ENCODE measurements around the gene KDM4C.

Gene KDM4C

GRCh38 chr9:6968271-6968670 is 210.5 kb downstream of the KDM4C start:
- Histone ChIP-seq H3K27me3 (ENCODE audit: insufficient read depth, low read length) (no peaks in the 10 kb centered on the region), H3K27ac (ENCODE audit: low read depth, low read length, poor library complexity, severe bottlenecking) (no peak overlapping the region), H3K9me2 (ENCODE audit: low read depth, low read length) (no peaks in the 10 kb centered on the region), H3K36me3 (ENCODE audit: insufficient read depth, low read length) (no peaks in the 10 kb centered on the region), H2AFZ (ENCODE audit: low read length) (no peak overlapping the region), H3K9me3 (ENCODE audit: low read length) (no peaks in the 10 kb centered on the region), H4K20me1 (ENCODE audit: insufficient read depth, low read length) (no peaks in the 10 kb centered on the region), H3F3A (ENCODE audit: insufficient read depth, low read length) (no peaks in the 10 kb centered on the region), H3K9ac (ENCODE audit: low read length) (no peak overlapping the region), H3K4me3 (ENCODE audit: low read depth, low read length, poor library complexity, severe bottlenecking) (no peak overlapping the region), H3K4me1 (ENCODE audit: insufficient read depth, low read length, severe bottlenecking) (no peaks in the 10 kb centered on the region), H3K4me2 (ENCODE audit: low read length) (no peak overlapping the region), H3K79me2 (ENCODE audit: insufficient read depth, low read length) (0 out of 2 replicates have a peak, but pooled peaks cover 4% of the 10 kb centered on the region)
- TF ChIP-seq CTCF (IDR thresholded peaks at IDR 0.05; ENCODE audit: low read length) = no peak
- TF ChIP-seq EZH2 (IDR thresholded peaks at IDR 0.05; ENCODE audit: borderline replicate concordance, low read length) = no peak

- H3K9me2 ChIP-seq (ENCODE audit: low read depth, low read length) = no peaks in the 10 kb centered on the region
- no peak overlapping the region for H2AFZ ChIP-seq (ENCODE audit: low read length)
- no peaks in the 10 kb centered on the region for H3F3A ChIP-seq (ENCODE audit: insufficient read depth, low read length)
- no peak overlapping the region for H3K9ac ChIP-seq (ENCODE audit: low read length)
- no peak overlapping the region for H3K27ac ChIP-seq (ENCODE audit: low read depth, low read length, poor library complexity, severe bottlenecking)
- 0 out of 2 replicates have a peak, but pooled peaks cover 4% of the 10 kb centered on the region for H3K79me2 ChIP-seq (ENCODE audit: insufficient read depth, low read length)
- H3K36me3 ChIP-seq (ENCODE audit: insufficient read depth, low read length) = no peaks in the 10 kb centered on the region
- H3K9me3 ChIP-seq (ENCODE audit: low read length) = no peaks in the 10 kb centered on the region
- H3K4me3 ChIP-seq (ENCODE audit: low read depth, low read length, poor library complexity, severe bottlenecking) = no peak overlapping the region
- H4K20me1 ChIP-seq (ENCODE audit: insufficient read depth, low read length) = no peaks in the 10 kb centered on the region
- no peak overlapping the region for H3K4me2 ChIP-seq (ENCODE audit: low read length)
- no peak for TF ChIP-seq EZH2 (IDR thresholded peaks at IDR 0.05; ENCODE audit: borderline replicate concordance, low read length)
- no peak for TF ChIP-seq CTCF (IDR thresholded peaks at IDR 0.05; ENCODE audit: low read length)
- no peaks in the 10 kb centered on the region for H3K27me3 ChIP-seq (ENCODE audit: insufficient read depth, low read length)
- no peaks in the 10 kb centered on the region for H3K4me1 ChIP-seq (ENCODE audit: insufficient read depth, low read length, severe bottlenecking)
Measured at GRCh38 chr9:6969805-6970204, 212.0 kb downstream of the KDM4C start.

GRCh38 chr9:6973089-6973488 is 215.3 kb downstream of the KDM4C start:
- Histone ChIP-seq H3K9ac (ENCODE audit: low read length) (no peak overlapping the region), H2AFZ (ENCODE audit: low read length) (no peak overlapping the region), H4K20me1 (ENCODE audit: insufficient read depth, low read length) (no peaks in the 10 kb centered on the region), H3K4me3 (ENCODE audit: low read depth, low read length, poor library complexity, severe bottlenecking) (no peak overlapping the region), H3K79me2 (ENCODE audit: insufficient read depth, low read length) (0 out of 2 replicates have a peak, but pooled peaks cover 4% of the 10 kb centered on the region), H3K27me3 (ENCODE audit: insufficient read depth, low read length) (no peaks in the 10 kb centered on the region), H3K36me3 (ENCODE audit: insufficient read depth, low read length) (no peaks in the 10 kb centered on the region; the same call in 1 of the 2 replicates), H3K4me2 (ENCODE audit: low read length) (no peak overlapping the region), H3K9me2 (ENCODE audit: low read depth, low read length) (no peaks in the 10 kb centered on the region), H3K4me1 (ENCODE audit: insufficient read depth, low read length, severe bottlenecking) (no peaks in the 10 kb centered on the region), H3K9me3 (ENCODE audit: low read length) (no peaks in the 10 kb centered on the region), H3F3A (ENCODE audit: insufficient read depth, low read length) (no peaks in the 10 kb centered on the region), H3K27ac (ENCODE audit: low read depth, low read length, poor library complexity, severe bottlenecking) (no peak overlapping the region)
- no peak for TF ChIP-seq EZH2 (IDR thresholded peaks at IDR 0.05; ENCODE audit: borderline replicate concordance, low read length)

GRCh38 chr9:6973762-6974161 is 216.0 kb downstream of the KDM4C start:
- Histone ChIP-seq H3K79me2 (ENCODE audit: insufficient read depth, low read length) (0 out of 2 replicates have a peak, but pooled peaks cover 4% of the 10 kb centered on the region), H3K9me3 (ENCODE audit: low read length) (no peaks in the 10 kb centered on the region), H4K20me1 (ENCODE audit: insufficient read depth, low read length) (no peaks in the 10 kb centered on the region), H3K27me3 (ENCODE audit: insufficient read depth, low read length) (no peaks in the 10 kb centered on the region), H2AFZ (ENCODE audit: low read length) (no peak overlapping the region), H3K27ac (ENCODE audit: low read depth, low read length, poor library complexity, severe bottlenecking) (no peak overlapping the region), H3K9ac (ENCODE audit: low read length) (no peak overlapping the region), H3K9me2 (ENCODE audit: low read depth, low read length) (no peaks in the 10 kb centered on the region), H3K4me2 (ENCODE audit: low read length) (no peak overlapping the region), H3F3A (ENCODE audit: insufficient read depth, low read length) (no peaks in the 10 kb centered on the region), H3K4me1 (ENCODE audit: insufficient read depth, low read length, severe bottlenecking) (no peaks in the 10 kb centered on the region), H3K4me3 (ENCODE audit: low read depth, low read length, poor library complexity, severe bottlenecking) (no peak overlapping the region), H3K36me3 (ENCODE audit: insufficient read depth, low read length) (no peaks in the 10 kb centered on the region; the same call in 1 of the 2 replicates)
- TF ChIP-seq CTCF (IDR thresholded peaks at IDR 0.05; ENCODE audit: low read length) (no peak), EZH2 (IDR thresholded peaks at IDR 0.05; ENCODE audit: borderline replicate concordance, low read length) (no peak)
